Measurements from ENCODE around the gene U2AF2. TPM values are rescaled to one million over a fixed set of nuclear protein-coding genes. Genes with fewer than 3 reads are reported as not detected.

The U2AF2 gene
- polyA plus RNA-seq, 6 donors from 2014 or later = 3.2 to 13.7 (median 9.3) TPM

DNA sequence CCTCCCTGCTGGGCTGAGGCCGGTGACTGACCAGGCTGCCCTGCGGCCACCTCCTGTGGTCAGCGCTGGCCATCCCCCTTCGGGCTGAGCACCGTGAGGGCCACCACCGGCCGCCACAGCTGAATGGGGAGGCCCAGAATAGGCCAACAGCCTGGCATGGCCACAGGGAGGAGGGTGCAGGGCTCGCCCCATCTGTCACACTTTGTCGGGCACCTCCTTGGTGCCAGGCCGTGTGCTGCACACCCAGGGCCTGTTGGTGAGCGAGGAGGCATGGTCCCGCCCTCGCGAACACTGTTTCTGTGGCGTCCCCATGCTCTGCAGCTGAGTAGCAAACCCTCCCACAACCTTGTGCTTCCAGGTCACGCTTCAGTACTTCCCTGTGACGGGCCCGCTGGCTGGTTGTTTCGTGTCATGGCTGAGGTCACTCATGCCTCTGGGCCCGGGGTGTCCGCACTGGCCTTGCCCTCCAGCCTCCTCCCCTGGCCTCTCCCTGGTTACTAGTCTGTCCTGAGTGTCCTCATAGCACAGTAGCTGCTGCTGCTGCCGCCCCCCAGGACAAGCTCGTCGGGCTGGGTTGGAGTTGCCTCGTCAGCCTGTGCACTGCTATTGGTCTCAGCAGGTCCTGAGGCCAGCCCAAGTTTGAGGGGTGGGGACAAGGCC lies 35.4 kb downstream of the U2AF2 start:
- peak overlapping the region in 1 of 6 donors; percentile 19 for H3K27ac Mint-ChIP-seq
- H3K9me3 Mint-ChIP-seq = no peaks in the 10 kb centered on the region
- no peak overlapping the region for H3K4me3 Mint-ChIP-seq
- H3K27me3 Mint-ChIP-seq = no peaks in the 10 kb centered on the region
- peaks cover 0 to 4% of the 10 kb centered on the region in 2 donors for H3K36me3 Mint-ChIP-seq
- ATAC-seq (ENCODE audit: low read depth in 2 of 2) = no peak
- DNase-seq = no peak
- peaks cover 13 to 32% (median 29%) of the 10 kb centered on the region in 3 donors for H3K4me1 Mint-ChIP-seq

DNA sequence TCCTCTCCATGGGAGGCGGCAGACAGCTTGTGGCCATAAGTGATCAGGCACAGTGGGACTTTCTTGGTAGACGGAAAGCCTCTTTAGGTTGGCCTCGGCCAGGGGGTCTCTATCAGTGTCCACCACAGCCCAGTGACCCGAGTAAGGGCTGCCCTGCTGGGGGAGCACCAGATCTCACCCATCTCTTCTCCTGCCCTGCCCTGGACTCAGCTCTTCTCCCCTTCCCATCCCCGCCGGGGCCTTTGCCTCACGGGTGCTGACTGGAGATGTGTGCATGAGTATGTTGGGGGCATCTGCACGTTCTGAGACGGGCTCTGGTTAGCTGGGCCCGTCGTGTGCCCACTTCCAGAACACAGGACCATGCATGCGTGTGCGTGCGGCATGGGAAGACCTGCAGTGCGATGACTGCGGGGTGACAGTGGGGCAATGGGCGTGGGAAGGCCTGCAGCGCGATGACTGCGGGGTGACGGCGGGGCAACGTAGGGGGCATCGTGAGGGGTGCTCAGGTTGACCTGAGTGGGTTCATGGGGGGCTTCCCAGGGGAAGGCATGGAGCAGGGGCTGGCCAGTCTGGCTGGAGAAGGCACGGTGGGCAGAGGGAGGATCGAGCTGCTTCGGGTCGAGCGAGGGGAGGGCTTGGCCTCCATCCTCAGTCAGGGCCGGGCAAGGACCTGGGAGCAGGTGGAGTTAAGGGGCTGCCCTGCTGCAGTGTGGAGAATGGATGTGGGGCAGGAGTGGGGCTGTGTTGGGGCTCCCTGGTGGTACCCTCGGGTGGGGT lies 36.1 kb downstream of the U2AF2 start:
- Mint-ChIP-seq H3K27me3 (no peaks in the 10 kb centered on the region), H3K36me3 (peaks cover 0 to 6% of the 10 kb centered on the region in 2 donors), H3K27ac (peak overlapping the region in 2 of 6 donors; percentile 19 to 71), H3K4me1 (peaks cover 12 to 30% (median 23%) of the 10 kb centered on the region in 3 donors), H3K9me3 (no peaks in the 10 kb centered on the region), H3K4me3 (no peak overlapping the region)
- no peak for ATAC-seq (ENCODE audit: low read depth in 2 of 2)
- DNase-seq = no peak

- H3K4me1 Mint-ChIP-seq = peaks cover 7 to 23% (median 22%) of the 10 kb centered on the region in 3 donors
- DNase-seq = no peak
- H3K4me3 Mint-ChIP-seq = no peak overlapping the region
- no peaks in the 10 kb centered on the region for H3K27me3 Mint-ChIP-seq
- no peaks in the 10 kb centered on the region for H3K9me3 Mint-ChIP-seq
- peaks cover 0 to 6% of the 10 kb centered on the region in 2 donors for H3K36me3 Mint-ChIP-seq
- no peak for ATAC-seq (ENCODE audit: low read depth in 2 of 2)
- H3K27ac Mint-ChIP-seq = peak overlapping the region in 1 of 6 donors; percentile 66
These were observed 37.0 kb downstream of the U2AF2 start for GRCh38 chr19:55691561-55692481.

GRCh38 chr19:55692681-55693081 lies 37.8 kb downstream of the U2AF2 start:
- ATAC-seq (ENCODE audit: low read depth in 2 of 2) (no peak), DNase-seq (no peak)
- Mint-ChIP-seq H3K27ac (no peak overlapping the region), H3K36me3 (peaks cover 0 to 6% of the 10 kb centered on the region in 2 donors), H3K27me3 (no peaks in the 10 kb centered on the region), H3K4me1 (peaks cover 7 to 17% (median 16%) of the 10 kb centered on the region in 3 donors), H3K4me3 (no peak overlapping the region), H3K9me3 (no peaks in the 10 kb centered on the region)

GRCh38 chr19:55693336-55693974 lies 38.6 kb downstream of the U2AF2 start:
- Mint-ChIP-seq H3K27me3 (no peaks in the 10 kb centered on the region), H3K4me3 (no peak overlapping the region), H3K4me1 (peaks cover 2 to 13% (median 8%) of the 10 kb centered on the region in 3 donors), H3K9me3 (no peaks in the 10 kb centered on the region), H3K27ac (peak overlapping the region in 1 of 6 donors; percentile 74), H3K36me3 (peaks cover 0 to 6% of the 10 kb centered on the region in 2 donors)
- ATAC-seq (ENCODE audit: low read depth in 2 of 2) = no peak
- no peak for DNase-seq

GRCh38 chr19:55694241-55694655 lies 39.4 kb downstream of the U2AF2 start:
- ATAC-seq (ENCODE audit: low read depth in 2 of 2) (no peak), DNase-seq (no peak)
- peak overlapping the region in 1 of 6 donors; percentile 22 for H3K27ac Mint-ChIP-seq
- H3K36me3 Mint-ChIP-seq = peaks cover 0 to 6% of the 10 kb centered on the region in 2 donors
- no peaks in the 10 kb centered on the region for H3K27me3 Mint-ChIP-seq
- H3K4me3 Mint-ChIP-seq = peak overlapping the region in 1 of 8 donors; percentile 40
- H3K4me1 Mint-ChIP-seq = peaks cover 0 to 5% (median 0%) of the 10 kb centered on the region in 3 donors
- H3K9me3 Mint-ChIP-seq = no peaks in the 10 kb centered on the region

- Mint-ChIP-seq H3K4me1 (peaks cover 0 to 4% (median 0%) of the 10 kb centered on the region in 3 donors), H3K27me3 (no peaks in the 10 kb centered on the region), H3K9me3 (no peaks in the 10 kb centered on the region), H3K27ac (no peak overlapping the region), H3K36me3 (peaks cover 0 to 6% of the 10 kb centered on the region in 2 donors), H3K4me3 (peak overlapping the region in 1 of 8 donors; percentile 40)
- DNase-seq (no peak), ATAC-seq (ENCODE audit: low read depth in 2 of 2) (no peak)
These were observed 40.0 kb downstream of the U2AF2 start for GRCh38 chr19:55694656-55695491.

- Mint-ChIP-seq H3K36me3 (peaks cover 0 to 6% of the 10 kb centered on the region in 2 donors), H3K4me1 (peaks cover 0 to 4% (median 0%) of the 10 kb centered on the region in 3 donors), H3K27me3 (no peaks in the 10 kb centered on the region), H3K27ac (peak overlapping the region in 1 of 6 donors; percentile 83), H3K4me3 (no peak overlapping the region), H3K9me3 (no peaks in the 10 kb centered on the region)
- ATAC-seq (ENCODE audit: low read depth in 2 of 2) (no peak), DNase-seq (no peak)
These were observed 40.9 kb downstream of the U2AF2 start for GRCh38 chr19:55695511-55696290.

GRCh38 chr19:55696301-55697068 lies 41.6 kb downstream of the U2AF2 start:
- Mint-ChIP-seq H3K27ac (peak overlapping the region in 2 of 6 donors; percentile 10 to 38), H3K9me3 (no peaks in the 10 kb centered on the region), H3K27me3 (no peaks in the 10 kb centered on the region), H3K4me3 (no peak overlapping the region), H3K36me3 (peaks cover 0 to 6% of the 10 kb centered on the region in 2 donors), H3K4me1 (peaks cover 0 to 4% (median 0%) of the 10 kb centered on the region in 3 donors)
- ATAC-seq (ENCODE audit: low read depth in 2 of 2) (no peak), DNase-seq (no peak)

DNA sequence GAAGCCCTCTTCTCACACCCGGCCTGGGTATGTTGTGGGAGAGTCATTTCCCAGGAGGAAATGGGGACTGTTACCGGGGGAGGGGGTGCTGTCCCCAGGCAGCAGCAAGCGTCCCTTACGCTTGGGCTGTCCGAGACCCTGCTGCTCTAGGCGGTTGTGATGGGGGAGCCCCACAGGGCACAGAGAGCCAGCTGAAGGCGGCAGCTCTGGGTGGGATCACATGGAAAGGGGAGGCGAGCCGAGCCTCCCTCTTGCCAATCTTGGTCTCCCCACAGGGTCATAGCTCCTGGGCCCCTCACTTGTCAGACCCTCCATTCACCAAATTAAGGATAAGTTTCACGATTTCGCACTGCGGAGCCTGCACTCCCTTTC lies 42.2 kb downstream of the U2AF2 start:
- peaks cover 0 to 4% (median 0%) of the 10 kb centered on the region in 3 donors for H3K4me1 Mint-ChIP-seq
- peaks cover 0 to 6% of the 10 kb centered on the region in 2 donors for H3K36me3 Mint-ChIP-seq
- no peaks in the 10 kb centered on the region for H3K27me3 Mint-ChIP-seq
- peak overlapping the region in 2 of 6 donors; percentile 10 to 38 for H3K27ac Mint-ChIP-seq
- H3K4me3 Mint-ChIP-seq = no peak overlapping the region
- DNase-seq (no peak), ATAC-seq (ENCODE audit: low read depth in 2 of 2) (no peak)
- H3K9me3 Mint-ChIP-seq = no peaks in the 10 kb centered on the region

GRCh38 chr19:55697698-55698097 lies 42.9 kb downstream of the U2AF2 start:
- peaks cover 0 to 6% of the 10 kb centered on the region in 2 donors for H3K36me3 Mint-ChIP-seq
- H3K27me3 Mint-ChIP-seq = no peaks in the 10 kb centered on the region
- DNase-seq = no peak
- peak overlapping the region in 2 of 6 donors; percentile 41 to 48 for H3K27ac Mint-ChIP-seq
- H3K4me1 Mint-ChIP-seq = peaks cover 0 to 4% (median 0%) of the 10 kb centered on the region in 3 donors
- no peak overlapping the region for H3K4me3 Mint-ChIP-seq
- no peak for ATAC-seq (ENCODE audit: low read depth in 2 of 2)
- H3K9me3 Mint-ChIP-seq = no peaks in the 10 kb centered on the region
